ENCODE measurements around the gene CABP1. TPM values are rescaled to one million over a fixed set of nuclear protein-coding genes. Genes with fewer than 3 reads are reported as not detected.

Gene CABP1
- 1 to 10 TPM in 2 of 4 donors, under 1 TPM in 1, not detected in 1; 0.51 to 6.4 (median 2.1) TPM for total RNA-seq

- Histone ChIP-seq H3K4me3 (peak within 1 kb of the TSS in 1 of 2 donors; percentile 38), H3K27me3 (peaks cover 12 to 31% of the 10 kb centered on the region in 2 donors), H3K27ac (no peak within 1 kb of the TSS), H3K4me1 (peaks cover 0 to 14% of the 10 kb centered on the region in 2 donors), H3K36me3 (no peaks in the 10 kb centered on the region), H3K9me3 (no peaks in the 10 kb centered on the region)
- TF ChIP-seq POLR2A (IDR thresholded peaks at IDR 0.05): no peak
- TF ChIP-seq, protein P1, sequence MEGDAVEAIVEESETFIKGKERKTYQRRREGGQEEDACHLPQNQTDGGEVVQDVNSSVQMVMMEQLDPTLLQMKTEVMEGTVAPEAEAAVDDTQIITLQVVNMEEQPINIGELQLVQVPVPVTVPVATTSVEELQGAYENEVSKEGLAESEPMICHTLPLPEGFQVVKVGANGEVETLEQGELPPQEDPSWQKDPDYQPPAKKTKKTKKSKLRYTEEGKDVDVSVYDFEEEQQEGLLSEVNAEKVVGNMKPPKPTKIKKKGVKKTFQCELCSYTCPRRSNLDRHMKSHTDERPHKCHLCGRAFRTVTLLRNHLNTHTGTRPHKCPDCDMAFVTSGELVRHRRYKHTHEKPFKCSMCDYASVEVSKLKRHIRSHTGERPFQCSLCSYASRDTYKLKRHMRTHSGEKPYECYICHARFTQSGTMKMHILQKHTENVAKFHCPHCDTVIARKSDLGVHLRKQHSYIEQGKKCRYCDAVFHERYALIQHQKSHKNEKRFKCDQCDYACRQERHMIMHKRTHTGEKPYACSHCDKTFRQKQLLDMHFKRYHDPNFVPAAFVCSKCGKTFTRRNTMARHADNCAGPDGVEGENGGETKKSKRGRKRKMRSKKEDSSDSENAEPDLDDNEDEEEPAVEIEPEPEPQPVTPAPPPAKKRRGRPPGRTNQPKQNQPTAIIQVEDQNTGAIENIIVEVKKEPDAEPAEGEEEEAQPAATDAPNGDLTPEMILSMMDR (IDR thresholded peaks at IDR 0.05): peak in 2 of 4 experiments; percentile 11 to 33
- intact Hi-C loops (cut with DNase I; ENCODE audit: low total_unique reads): no loop called here
- DNase-seq: no peak
Measured at GRCh38 chr12:120639771-120640721, at the start of gene CABP1. Gene CABP1, plus strand, starts transcription at chr12:120640626. Its CDS starts 60 bp downstream, at chr12:120640686.

DNA sequence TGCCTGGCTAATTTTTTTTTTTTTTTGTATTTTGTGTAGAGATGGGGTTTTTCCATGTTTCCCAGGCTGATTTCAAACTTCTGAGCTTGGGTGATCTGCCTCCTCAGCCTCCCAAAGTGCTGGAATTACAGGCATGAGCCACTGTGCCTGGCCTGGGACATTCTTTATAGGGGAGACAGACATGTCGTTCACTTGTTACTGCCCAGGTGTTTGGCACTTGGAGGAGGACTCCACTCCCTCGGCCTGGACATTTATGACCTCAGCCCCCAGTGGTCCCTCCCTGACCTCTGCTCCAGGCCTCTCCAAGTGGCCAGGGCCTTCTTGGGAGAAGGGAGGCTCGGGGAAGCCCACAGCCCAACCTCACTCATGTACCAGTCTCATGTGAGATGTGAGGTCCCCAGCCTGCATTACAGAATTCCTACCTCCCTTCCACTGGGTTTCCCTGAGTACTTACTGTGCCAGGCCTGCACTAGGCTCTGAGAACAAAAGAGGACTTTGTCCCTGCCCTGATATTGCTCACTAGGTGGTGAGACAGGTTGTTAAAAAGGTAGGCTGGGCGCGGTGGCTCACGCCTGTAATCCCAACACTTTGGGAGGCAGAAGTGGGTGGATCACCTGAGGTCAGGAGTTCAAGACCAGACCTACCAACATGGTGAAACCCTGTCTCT is 49.6 kb upstream of the CABP1 start:
- no peak overlapping the region for H3K27ac ChIP-seq
- DNase-seq: no peak
- no peaks in the 10 kb centered on the region for H3K4me1 ChIP-seq
- no peaks in the 10 kb centered on the region for H3K9me3 ChIP-seq
- TF ChIP-seq, protein P1 (IDR thresholded peaks at IDR 0.05): no peak
- TF ChIP-seq POLR2A (IDR thresholded peaks at IDR 0.05): no peak
- H3K36me3 ChIP-seq: no peaks in the 10 kb centered on the region
- no peaks in the 10 kb centered on the region for H3K27me3 ChIP-seq
- intact Hi-C loops (cut with DNase I; ENCODE audit: low total_unique reads): no loop called here
- H3K4me3 ChIP-seq: no peak overlapping the region

- no peak for DNase-seq
- Histone ChIP-seq H3K36me3 (no peaks in the 10 kb centered on the region), H3K4me3 (no peak overlapping the region), H3K9me3 (no peaks in the 10 kb centered on the region), H3K4me1 (no peaks in the 10 kb centered on the region), H3K27me3 (no peaks in the 10 kb centered on the region), H3K27ac (no peak overlapping the region)
- intact Hi-C loops (cut with DNase I; ENCODE audit: low total_unique reads): no loop called here
- TF ChIP-seq, protein P1 (IDR thresholded peaks at IDR 0.05): no peak
- no peak for TF ChIP-seq POLR2A (IDR thresholded peaks at IDR 0.05)
Measured at GRCh38 chr12:120592121-120593049, 48.0 kb upstream of the CABP1 start.

DNA sequence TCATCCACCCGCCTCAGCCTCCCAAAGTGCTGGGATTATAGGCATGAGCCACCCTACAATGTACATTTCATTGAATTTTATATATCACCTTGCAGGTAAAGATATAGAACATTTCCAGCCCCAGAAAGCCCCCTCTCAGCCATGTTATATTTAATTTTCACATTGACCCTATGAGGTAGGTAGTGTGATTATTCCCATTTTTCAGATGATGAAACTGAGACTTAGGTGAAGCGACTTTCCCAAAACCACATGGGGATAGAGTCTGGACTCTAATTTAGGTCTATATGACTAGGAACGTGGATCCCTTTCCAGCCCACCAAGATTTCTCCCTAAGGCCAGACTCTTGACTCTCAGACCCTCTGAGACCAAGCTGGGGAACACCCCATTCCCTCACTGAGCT is 43.5 kb upstream of the CABP1 start:
- H3K4me3 ChIP-seq: no peak overlapping the region
- no peak overlapping the region for H3K27ac ChIP-seq
- no peaks in the 10 kb centered on the region for H3K27me3 ChIP-seq
- H3K9me3 ChIP-seq: no peaks in the 10 kb centered on the region
- TF ChIP-seq POLR2A (IDR thresholded peaks at IDR 0.05): no peak
- TF ChIP-seq, protein P1 (IDR thresholded peaks at IDR 0.05): no peak
- no peak for DNase-seq
- no peaks in the 10 kb centered on the region for H3K36me3 ChIP-seq
- intact Hi-C loops (cut with DNase I; ENCODE audit: low total_unique reads): no loop called here
- H3K4me1 ChIP-seq: no peaks in the 10 kb centered on the region
